Astrocyte (in vitro differentiated cells and primary cell): ENCODE results near the gene COPZ2. TPM values are rescaled to one million over a fixed set of nuclear protein-coding genes. Genes with fewer than 3 reads are reported as not detected.

Source experiments
- DNase-seq: peaks from one replicate; pipeline ENCODE4 v3.0.0-alpha.2; 2010; ENCODE audit warnings: low read depth
- FAIRE-seq: peaks from 2 replicates; lab custom pipeline; 2011; peaks lifted over from hg19 to GRCh38; lab: Jason Lieb, UNC
- H2AFZ ChIP-seq: 2 replicates; pipeline ENCODE4 v1.6.0; 2012; ENCODE audit warnings: low read depth, low read length, inconsistent platforms
- H3K27ac ChIP-seq: 2 replicates; pipeline ENCODE4 v1.5.1; 2011; ENCODE audit warnings: low read depth, low read length, inconsistent platforms
- H3K27me3 ChIP-seq: 2 replicates; pipeline ENCODE4 v1.6.0; 2011; ENCODE audit warnings: low read length, inconsistent platforms; ENCODE audit not compliant: insufficient read depth
- H3K36me3 ChIP-seq: 2 replicates; pipeline ENCODE4 v1.5.1; 2011; ENCODE audit warnings: low read length, inconsistent platforms; ENCODE audit not compliant: insufficient read depth
- H3K4me1 ChIP-seq: 2 replicates; pipeline ENCODE4 v1.5.1; 2011; ENCODE audit warnings: low read length, inconsistent platforms; ENCODE audit not compliant: insufficient read depth
- H3K4me2 ChIP-seq: 2 replicates; pipeline ENCODE4 v1.6.0; 2012; ENCODE audit warnings: low read length, inconsistent platforms
- H3K4me3 ChIP-seq: 2 replicates; pipeline ENCODE4 v1.5.1; 2011; ENCODE audit warnings: low read depth, mild to moderate bottlenecking, low read length, inconsistent platforms; ENCODE audit not compliant: insufficient read depth
- H3K79me2 ChIP-seq: 2 replicates; pipeline ENCODE4 v1.6.0; 2012; ENCODE audit warnings: mild to moderate bottlenecking, low read length, inconsistent platforms; ENCODE audit not compliant: insufficient read depth
- H3K9ac ChIP-seq: 2 replicates; pipeline ENCODE4 v1.6.0; 2012; ENCODE audit warnings: mild to moderate bottlenecking, low read length, inconsistent platforms
- H3K9me3 ChIP-seq: 2 replicates; pipeline ENCODE4 v1.5.1; 2012; ENCODE audit warnings: low read depth, mild to moderate bottlenecking, low read length, inconsistent platforms; ENCODE audit not compliant: insufficient read depth
- H4K20me1 ChIP-seq: 2 replicates; pipeline ENCODE4 v1.6.0; 2012; ENCODE audit warnings: low read length, inconsistent platforms; ENCODE audit not compliant: insufficient read depth
- H3K27ac Mint-ChIP-seq: one replicate; pipeline ENCODE4 v1.8.0; 2021; ENCODE audit warnings: mild to moderate bottlenecking, mixed read lengths; ENCODE audit not compliant: unreplicated experiment
- H3K27me3 Mint-ChIP-seq: one replicate; pipeline ENCODE4 v1.8.0; 2021; ENCODE audit warnings: low read depth, mixed read lengths; ENCODE audit not compliant: unreplicated experiment
- H3K36me3 Mint-ChIP-seq: one replicate; pipeline ENCODE4 v1.8.0; 2021; ENCODE audit warnings: low read depth, mixed read lengths; ENCODE audit not compliant: unreplicated experiment
- H3K4me1 Mint-ChIP-seq: one replicate; pipeline ENCODE4 v1.8.0; 2021; ENCODE audit warnings: low read depth, mixed read lengths; ENCODE audit not compliant: unreplicated experiment
- H3K4me3 Mint-ChIP-seq: one replicate; pipeline ENCODE4 v1.8.0; 2021; ENCODE audit warnings: mild to moderate bottlenecking, moderate library complexity, mixed read lengths; ENCODE audit not compliant: unreplicated experiment
- H3K9me3 Mint-ChIP-seq: one replicate; pipeline ENCODE4 v1.8.0; 2021; ENCODE audit warnings: mild to moderate bottlenecking, mixed read lengths; ENCODE audit not compliant: unreplicated experiment
- EZH2 ChIP-seq: IDR thresholded peaks from 2 replicates; pipeline ENCODE4 v1.6.1; 2012; ENCODE audit warnings: mild to moderate bottlenecking, low read length, inconsistent platforms; ENCODE audit not compliant: insufficient read depth
- total RNA-seq: library from RNA; stranded (reverse); gene quantifications from 2 replicates; pipeline ENCODE4 v1.2.1, GENCODE V29; 2021
- TF ChIP-seq, protein P1 (sequence below): IDR thresholded peaks from 2 replicates; pipeline ENCODE4 v1.5.1; 2011; ENCODE audit warnings: low read depth, mild to moderate bottlenecking, inconsistent platforms, low read length, moderate library complexity; ENCODE audit not compliant: insufficient read depth

The COPZ2 gene
- total RNA-seq, 1 donor from 2014 or later, result 25.1 TPM

DNA sequence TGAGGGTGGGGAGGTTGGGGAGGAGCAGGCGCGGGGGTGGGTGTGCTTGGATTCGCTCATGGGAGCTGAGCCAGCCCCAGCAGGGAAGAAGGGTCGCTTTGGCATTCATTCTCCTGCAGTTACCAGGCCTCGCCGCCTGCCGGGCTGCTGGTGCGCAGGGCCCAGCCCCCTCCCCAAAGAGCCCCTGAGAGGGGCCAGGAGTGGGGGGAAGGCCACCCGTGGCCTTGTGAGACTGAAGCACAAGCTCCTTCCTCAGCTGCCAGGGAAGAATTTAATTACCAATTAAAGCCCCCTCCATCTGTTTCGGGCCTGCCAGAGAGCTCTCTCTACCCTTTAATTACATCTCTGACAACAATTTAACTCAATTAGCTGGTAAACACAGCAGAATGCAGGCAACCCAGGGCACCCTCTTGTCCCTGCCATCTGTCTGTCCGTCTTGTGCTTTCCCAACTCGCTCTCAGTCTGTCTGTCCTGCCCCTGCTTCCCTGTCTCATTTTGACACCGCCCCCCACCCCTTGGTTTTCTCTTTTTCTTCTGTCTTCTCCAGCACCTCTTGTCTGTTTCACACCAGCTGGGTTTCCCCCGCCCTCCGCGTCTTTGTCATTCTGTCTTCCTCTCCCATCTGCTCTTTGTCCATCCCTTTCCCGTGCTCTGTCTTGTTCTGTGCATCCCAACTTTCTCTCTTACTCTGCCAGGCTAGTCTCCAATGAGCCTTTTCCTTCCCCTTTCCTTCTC lies 34.0 kb downstream of the COPZ2 start:
- H3K27me3 ChIP-seq, result no peaks in the 10 kb centered on the region
- no peaks in the 10 kb centered on the region for H3K36me3 Mint-ChIP-seq
- H3K79me2 ChIP-seq, result no peaks in the 10 kb centered on the region
- no peaks in the 10 kb centered on the region for H3K27me3 Mint-ChIP-seq
- peaks cover 34% of the 10 kb centered on the region for H3K4me1 Mint-ChIP-seq
- no peaks in the 10 kb centered on the region for H3K9me3 ChIP-seq
- no peaks in the 10 kb centered on the region for H4K20me1 ChIP-seq
- H3K4me1 ChIP-seq, result peaks cover 34% of the 10 kb centered on the region
- DNase-seq (no peak), FAIRE-seq (no peak)
- no peak for TF ChIP-seq EZH2
- TF ChIP-seq, protein P1, sequence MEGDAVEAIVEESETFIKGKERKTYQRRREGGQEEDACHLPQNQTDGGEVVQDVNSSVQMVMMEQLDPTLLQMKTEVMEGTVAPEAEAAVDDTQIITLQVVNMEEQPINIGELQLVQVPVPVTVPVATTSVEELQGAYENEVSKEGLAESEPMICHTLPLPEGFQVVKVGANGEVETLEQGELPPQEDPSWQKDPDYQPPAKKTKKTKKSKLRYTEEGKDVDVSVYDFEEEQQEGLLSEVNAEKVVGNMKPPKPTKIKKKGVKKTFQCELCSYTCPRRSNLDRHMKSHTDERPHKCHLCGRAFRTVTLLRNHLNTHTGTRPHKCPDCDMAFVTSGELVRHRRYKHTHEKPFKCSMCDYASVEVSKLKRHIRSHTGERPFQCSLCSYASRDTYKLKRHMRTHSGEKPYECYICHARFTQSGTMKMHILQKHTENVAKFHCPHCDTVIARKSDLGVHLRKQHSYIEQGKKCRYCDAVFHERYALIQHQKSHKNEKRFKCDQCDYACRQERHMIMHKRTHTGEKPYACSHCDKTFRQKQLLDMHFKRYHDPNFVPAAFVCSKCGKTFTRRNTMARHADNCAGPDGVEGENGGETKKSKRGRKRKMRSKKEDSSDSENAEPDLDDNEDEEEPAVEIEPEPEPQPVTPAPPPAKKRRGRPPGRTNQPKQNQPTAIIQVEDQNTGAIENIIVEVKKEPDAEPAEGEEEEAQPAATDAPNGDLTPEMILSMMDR, result no peak
- H3K27ac Mint-ChIP-seq, result peak overlapping the region; percentile 98
- peak overlapping the region; percentile 80 for H3K9ac ChIP-seq
- H3K4me2 ChIP-seq, result peak overlapping the region; percentile 67
- no peaks in the 10 kb centered on the region for H3K9me3 Mint-ChIP-seq
- no peaks in the 10 kb centered on the region for H3K36me3 ChIP-seq
- H3K4me3 Mint-ChIP-seq, result no peak overlapping the region
- peak overlapping the region; percentile 95 for H3K27ac ChIP-seq
- H3K4me3 ChIP-seq, result no peak overlapping the region
- H2AFZ ChIP-seq, result peak overlapping the region; percentile 69

DNA sequence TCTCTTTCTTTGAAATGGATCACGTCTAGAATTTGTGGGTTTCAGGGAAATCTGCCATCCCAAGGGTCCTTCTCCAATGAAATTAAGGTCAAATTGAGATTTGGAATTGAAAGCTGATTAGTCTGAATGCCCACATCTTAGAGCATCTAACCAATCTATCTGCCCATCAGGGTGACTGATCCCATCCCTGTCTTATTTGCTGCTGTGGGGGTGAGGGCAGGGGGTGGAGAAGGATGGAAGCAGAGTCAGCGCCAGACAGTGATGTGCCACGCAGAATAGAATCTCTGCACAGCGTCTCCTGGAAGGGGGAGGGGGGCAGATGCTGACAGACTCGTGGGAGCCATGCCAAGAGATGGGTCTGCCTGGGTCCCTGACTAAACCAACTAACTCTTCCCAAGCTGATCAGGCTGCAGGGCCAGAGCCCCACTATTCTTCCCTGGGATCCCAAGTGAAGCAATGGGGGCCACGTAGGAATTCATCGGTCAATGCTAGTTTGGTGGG lies 34.6 kb downstream of the COPZ2 start:
- H3K27me3 ChIP-seq, result no peaks in the 10 kb centered on the region
- no peak for DNase-seq
- no peak for FAIRE-seq
- no peaks in the 10 kb centered on the region for H3K79me2 ChIP-seq
- H3K27ac ChIP-seq, result peak overlapping the region; percentile 95
- TF ChIP-seq EZH2, result no peak
- TF ChIP-seq, protein P1, result no peak
- H3K36me3 ChIP-seq, result no peaks in the 10 kb centered on the region
- H3K9me3 Mint-ChIP-seq, result no peaks in the 10 kb centered on the region
- peak overlapping the region; percentile 67 for H3K4me2 ChIP-seq
- H2AFZ ChIP-seq, result peak overlapping the region; percentile 69
- H3K27ac Mint-ChIP-seq, result peak overlapping the region; percentile 98
- no peak overlapping the region for H3K4me3 ChIP-seq
- H3K36me3 Mint-ChIP-seq, result no peaks in the 10 kb centered on the region
- H3K9ac ChIP-seq, result peak overlapping the region; percentile 80
- H3K4me1 Mint-ChIP-seq, result peaks cover 34% of the 10 kb centered on the region
- H4K20me1 ChIP-seq, result no peaks in the 10 kb centered on the region
- no peaks in the 10 kb centered on the region for H3K9me3 ChIP-seq
- H3K4me1 ChIP-seq, result peaks cover 34% of the 10 kb centered on the region
- no peaks in the 10 kb centered on the region for H3K27me3 Mint-ChIP-seq
- H3K4me3 Mint-ChIP-seq, result peak overlapping the region; percentile 47
